Nephron progenitor cell (in vitro differentiated cells): ENCODE measurements around the gene QSOX2.
A peak's percentile ranks its signal among the peaks of the same experiment; 100 is the strongest.
"Not testable (repeated sequence)": the region's sequence is repeated elsewhere in the genome, so short reads cannot be mapped to it uniquely, and the experiment has no call there.

Source experiments
- DNase-seq: peaks from one replicate; pipeline ENCODE4 v3.0.0; 2021
- H3K27ac Mint-ChIP-seq: 2 replicates; pipeline ENCODE4 v1.8.0; 2021; ENCODE audit warnings: mild to moderate bottlenecking, moderate library complexity, mixed read lengths
- H3K27me3 Mint-ChIP-seq: 2 replicates; pipeline ENCODE4 v1.8.0; 2021; ENCODE audit warnings: mild to moderate bottlenecking, low read depth, mixed read lengths; ENCODE audit not compliant: poor library complexity
- H3K36me3 Mint-ChIP-seq: 2 replicates; pipeline ENCODE4 v1.8.0; 2021; ENCODE audit warnings: low read depth, mixed read lengths
- H3K4me1 Mint-ChIP-seq: 2 replicates; pipeline ENCODE4 v1.8.0; 2021; ENCODE audit warnings: mixed read lengths
- H3K4me3 Mint-ChIP-seq: 2 replicates; pipeline ENCODE4 v1.8.0; 2021; ENCODE audit warnings: mild to moderate bottlenecking, moderate library complexity, mixed read lengths
- H3K9me3 Mint-ChIP-seq: 2 replicates; pipeline ENCODE4 v1.8.0; 2021; ENCODE audit warnings: mild to moderate bottlenecking, moderate library complexity, mixed read lengths
- CTCF ChIP-seq: fragments of 200-600 bp; sonication (generic); IDR thresholded peaks from 2 replicates; pipeline ENCODE4 v1.5.0; 2021; ENCODE audit warnings: antibody characterized with exemption

The QSOX2 gene

GRCh38 chr9:136268318-136268717, 22.7 kb upstream of the QSOX2 start:
- no peak overlapping the region for H3K27ac Mint-ChIP-seq
- H3K9me3 Mint-ChIP-seq: peaks cover 17% of the 10 kb centered on the region
- H3K36me3 Mint-ChIP-seq: no peaks in the 10 kb centered on the region
- peak overlapping the region; percentile 48 for H3K4me3 Mint-ChIP-seq
- peaks cover 50% of the 10 kb centered on the region for H3K27me3 Mint-ChIP-seq
- DNase-seq: no peak
- H3K4me1 Mint-ChIP-seq: peaks cover 42% of the 10 kb centered on the region
- no peak for TF ChIP-seq CTCF

DNA sequence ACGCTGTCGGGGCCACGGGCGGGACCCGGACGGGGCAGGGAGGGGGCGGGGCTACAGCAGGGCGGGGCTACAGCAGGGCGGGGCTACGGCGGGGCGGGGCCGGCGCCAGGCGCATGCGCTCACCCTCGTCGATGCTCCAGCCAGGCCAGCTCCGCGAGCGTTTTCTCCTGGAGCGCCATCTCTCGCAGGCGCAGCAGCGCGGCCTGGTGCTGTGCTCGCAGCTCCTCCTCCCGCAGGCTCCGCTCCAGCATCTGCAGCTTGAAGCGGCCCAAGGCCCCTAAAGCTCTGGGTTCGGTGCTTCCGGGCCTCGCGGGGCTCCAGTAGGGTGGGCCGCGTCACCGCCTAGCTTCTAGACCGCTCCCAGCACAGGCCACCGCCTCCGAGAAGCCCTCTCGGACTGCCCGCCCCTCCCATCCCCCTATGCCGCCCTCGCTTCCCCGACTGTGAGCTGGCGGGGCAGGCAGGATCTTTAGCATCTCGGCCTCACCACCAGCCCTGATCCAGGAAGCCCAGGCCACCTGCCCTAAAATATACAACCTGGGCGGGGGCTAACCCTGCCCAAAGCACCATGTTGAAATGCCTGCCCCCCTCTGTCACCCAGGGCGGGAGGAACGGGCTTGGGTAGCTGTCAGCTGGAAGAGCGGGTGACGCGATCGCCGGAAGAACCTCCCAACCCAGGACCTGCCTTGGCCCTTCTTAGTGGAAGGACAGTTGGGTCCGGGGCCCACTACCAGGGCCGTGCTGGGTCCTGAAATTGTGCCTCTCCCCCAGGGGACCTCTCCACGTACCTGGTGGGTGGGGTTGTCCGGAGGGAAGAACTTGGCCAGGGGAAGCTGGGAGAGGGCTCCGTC, 21.9 kb upstream of the QSOX2 start:
- TF ChIP-seq CTCF: no peak
- peak; percentile 85 for DNase-seq
- Mint-ChIP-seq H3K36me3 (no peaks in the 10 kb centered on the region), H3K9me3 (peaks cover 17% of the 10 kb centered on the region), H3K4me3 (peak overlapping the region; percentile 48), H3K27me3 (peaks cover 42% of the 10 kb centered on the region), H3K27ac (no peak overlapping the region), H3K4me1 (peaks cover 43% of the 10 kb centered on the region)

DNA sequence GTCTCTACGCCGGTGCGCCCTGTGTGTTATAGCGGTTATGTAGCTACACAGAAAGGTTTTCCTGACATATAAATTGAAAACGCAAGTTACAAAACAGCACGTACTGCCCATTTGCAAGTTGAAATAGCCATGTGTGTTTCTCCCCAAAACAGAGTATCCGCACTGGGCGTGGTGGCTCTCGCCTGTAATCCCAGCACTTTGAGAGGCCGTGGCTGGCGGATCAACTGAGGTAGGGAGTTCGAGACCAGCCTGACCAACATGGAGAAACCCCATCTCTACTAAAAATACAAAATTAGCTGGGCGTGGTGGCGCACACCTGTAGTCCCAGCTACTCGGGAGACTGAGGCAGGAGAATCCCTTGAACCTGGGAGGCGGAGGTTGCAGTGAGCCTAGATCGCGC, 21.0 kb upstream of the QSOX2 start:
- H3K27ac Mint-ChIP-seq, H3K36me3 Mint-ChIP-seq, DNase-seq: not testable (repeated sequence)
- Mint-ChIP-seq H3K9me3 (peaks cover 17% of the 10 kb centered on the region), H3K4me1 (peaks cover 43% of the 10 kb centered on the region), H3K27me3 (peaks cover 33% of the 10 kb centered on the region), H3K4me3 (peak overlapping the region; percentile 63)

DNA sequence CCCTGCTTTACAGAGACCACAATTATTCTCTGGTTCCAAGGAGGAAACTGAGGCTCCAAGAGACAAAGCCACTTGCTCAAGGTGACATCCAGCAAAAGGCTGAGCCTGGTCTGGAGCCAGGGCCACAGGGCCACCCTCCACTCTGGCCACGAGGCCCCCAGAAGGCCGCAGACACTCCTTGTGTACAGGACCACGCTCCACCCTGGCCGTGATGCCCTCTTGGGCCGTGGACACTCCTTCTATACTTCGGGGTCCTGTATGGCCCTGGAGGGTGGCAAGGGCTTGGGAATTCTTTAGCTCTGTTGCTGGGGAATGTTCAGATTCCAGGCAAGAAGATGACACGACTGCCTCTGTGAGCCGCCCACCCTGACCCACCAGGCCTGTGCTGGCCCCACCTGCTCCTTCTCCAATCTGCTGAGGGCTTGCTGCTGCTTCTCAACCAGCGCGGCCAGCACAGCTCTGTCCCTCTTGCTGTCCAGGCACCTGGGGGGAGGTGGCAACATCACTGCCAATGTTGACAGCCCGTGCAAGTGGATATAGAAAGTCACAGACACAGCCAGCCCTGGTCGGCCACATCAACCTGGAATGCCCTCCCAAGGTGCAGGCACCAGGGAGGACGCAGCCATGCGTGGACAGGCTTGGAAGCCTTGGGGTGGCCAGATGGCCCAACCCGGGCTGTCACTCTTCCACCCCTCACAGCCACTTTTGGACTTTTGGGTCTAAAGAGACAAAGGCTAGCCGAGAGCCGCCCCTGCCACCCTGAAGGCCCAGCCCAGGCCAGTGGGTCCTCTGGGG, 20.1 kb upstream of the QSOX2 start:
- peaks cover 33% of the 10 kb centered on the region for H3K27me3 Mint-ChIP-seq
- peaks cover 50% of the 10 kb centered on the region for H3K4me1 Mint-ChIP-seq
- H3K9me3 Mint-ChIP-seq: peaks cover 13% of the 10 kb centered on the region
- H3K4me3 Mint-ChIP-seq: no peak overlapping the region
- TF ChIP-seq CTCF: no peak
- H3K27ac Mint-ChIP-seq: no peak overlapping the region
- no peaks in the 10 kb centered on the region for H3K36me3 Mint-ChIP-seq
- no peak for DNase-seq

GRCh38 chr9:136264441-136265405, 19.1 kb upstream of the QSOX2 start:
- Mint-ChIP-seq H3K36me3 (no peaks in the 10 kb centered on the region), H3K27me3 (peaks cover 24% of the 10 kb centered on the region), H3K4me1 (peaks cover 46% of the 10 kb centered on the region), H3K4me3 (no peak overlapping the region), H3K27ac (peak overlapping the region; percentile 48), H3K9me3 (peaks cover 9% of the 10 kb centered on the region)
- DNase-seq: no peak
- TF ChIP-seq CTCF: no peak
